IPS DF 4.7 (cell line): Measurements from ENCODE around the gene MYO1F.
"Not testable (repeated sequence)": the region's sequence is repeated elsewhere in the genome, so short reads cannot be mapped to it uniquely, and the experiment has no call there.

ENCODE experiments used
- DNase-seq: peaks from one replicate; pipeline ENCODE4 v3.0.0-alpha.2; 2013; ENCODE audit warnings: low spot score; ENCODE audit errors: extremely low read depth

Gene MYO1F

GRCh38 chr19:8517551-8518442, 59.4 kb downstream of the MYO1F start:
- no peak for DNase-seq

- no peak for DNase-seq
Measured at GRCh38 chr19:8515317-8515716, 61.9 kb downstream of the MYO1F start.

GRCh38 chr19:8514505-8515009, 62.7 kb downstream of the MYO1F start:
- not testable (repeated sequence) for DNase-seq

GRCh38 chr19:8513687-8514504, 63.3 kb downstream of the MYO1F start, which contains the start of gene ZNF414:
ZNF414 (minus strand) TSS chr19:8514167; CDS start chr19:8514046, 121 bp downstream.
- no peak for DNase-seq

GRCh38 chr19:8513036-8513686, 64.1 kb downstream of the MYO1F start:
- DNase-seq = no peak

GRCh38 chr19:8512115-8512967, 64.9 kb downstream of the MYO1F start:
- no peak for DNase-seq

- DNase-seq = no peak
Measured at GRCh38 chr19:8511573-8512101, 65.6 kb downstream of the MYO1F start.

GRCh38 chr19:8510589-8511115, 66.6 kb downstream of the MYO1F start:
- no peak for DNase-seq

- DNase-seq = no peak
Measured at GRCh38 chr19:8506402-8506957, 70.8 kb downstream of the MYO1F start.

- DNase-seq = no peak
Measured at GRCh38 chr19:8505680-8506401, 71.4 kb downstream of the MYO1F start.

- DNase-seq = no peak
Measured at GRCh38 chr19:8504919-8505318, 72.3 kb downstream of the MYO1F start.

GRCh38 chr19:8504171-8504570, 73.1 kb downstream of the MYO1F start:
- no peak for DNase-seq

GRCh38 chr19:8503510-8503909, 73.7 kb downstream of the MYO1F start:
- no peak for DNase-seq

- no peak for DNase-seq
Measured at GRCh38 chr19:8501981-8502380, 75.3 kb downstream of the MYO1F start.

- DNase-seq = no peak
Measured at GRCh38 chr19:8501516-8501915, 75.7 kb downstream of the MYO1F start.

GRCh38 chr19:8500158-8500557, 77.1 kb downstream of the MYO1F start:
- DNase-seq = no peak

GRCh38 chr19:8499048-8499833, 78.0 kb downstream of the MYO1F start:
- DNase-seq = no peak

GRCh38 chr19:8498295-8498694, 78.9 kb downstream of the MYO1F start:
- no peak for DNase-seq
